GM12878 (cell line): ENCODE measurements around the gene PRR7. TPM values are rescaled to one million over a fixed set of nuclear protein-coding genes. Genes with fewer than 3 reads are reported as not detected.

ENCODE experiments used
- CHD2 ChIP-seq: IDR thresholded peaks from 2 replicates; pipeline ENCODE4 v1.6.1; 2011; ENCODE audit warnings: low read depth, low read length, improper control_type of control experiment, borderline replicate concordance
- CUX1 ChIP-seq: IDR thresholded peaks from 2 replicates; pipeline ENCODE4 v1.6.1; 2012; ENCODE audit warnings: improper control_type of control experiment, low read depth, low read length; ENCODE audit not compliant: insufficient replicate concordance
- DPF2 ChIP-seq: fragments of 450-650 bp; IDR thresholded peaks from 2 replicates; pipeline ENCODE4 v1.6.1; 2017; ENCODE audit warnings: mild to moderate bottlenecking
- EP300 ChIP-seq, 2 experiments: fragments of 150-350 bp in 1 of 2; IDR thresholded peaks; 2 replicates each; pipeline ENCODE4 v1.6.1; 2011 to 2012; ENCODE audit warnings: low read depth in 2 of 2, low read length in 2 of 2, borderline replicate concordance in 1 of 2, improper control_type of control experiment in 1 of 2, inconsistent platforms in 1 of 2; ENCODE audit not compliant: control insufficient read depth in 1 of 2
- EZH2 ChIP-seq: IDR thresholded peaks from 2 replicates; pipeline ENCODE4 v1.6.1; 2012; ENCODE audit warnings: low read depth, mild to moderate bottlenecking, control low read depth, inconsistent platforms, low read length, borderline replicate concordance; ENCODE audit not compliant: control insufficient read depth
- FOXM1 ChIP-seq: IDR thresholded peaks from 2 replicates; pipeline ENCODE4 v1.6.1; 2012; ENCODE audit warnings: low read depth, mild to moderate bottlenecking, inconsistent platforms, low read length, moderate library complexity
- IRF4 ChIP-seq: IDR thresholded peaks from 2 replicates; pipeline ENCODE4 v1.6.1; 2011; ENCODE audit warnings: low read depth, low read length
- MTA2 ChIP-seq: fragments of 450-650 bp; IDR thresholded peaks from 2 replicates; pipeline ENCODE4 v1.6.1; 2016; ENCODE audit warnings: low read depth, mild to moderate bottlenecking, moderate library complexity
- MXI1 ChIP-seq: fragments of 150-350 bp; IDR thresholded peaks from 2 replicates; pipeline ENCODE4 v1.6.1; 2011; ENCODE audit warnings: low read depth, mild to moderate bottlenecking, inconsistent platforms, low read length, improper control_type of control experiment
- MYC ChIP-seq: IDR thresholded peaks from 2 replicates; pipeline ENCODE4 v1.6.1; 2011; ENCODE audit warnings: mild to moderate bottlenecking, low read length, moderate library complexity, inconsistent platforms; ENCODE audit not compliant: insufficient read depth, insufficient replicate concordance, insufficient read length, severe bottlenecking
- NBN ChIP-seq: fragments of 450-650 bp; IDR thresholded peaks from 2 replicates; pipeline ENCODE4 v1.6.1; 2016
- NFIC ChIP-seq: IDR thresholded peaks from 2 replicates; pipeline ENCODE4 v1.6.1; 2012; ENCODE audit warnings: low read depth, mild to moderate bottlenecking, inconsistent platforms, low read length, moderate library complexity
- NR2C1 ChIP-seq: fragments of 450-650 bp; IDR thresholded peaks from 2 replicates; pipeline ENCODE4 v1.6.1; 2017; ENCODE audit warnings: antibody characterized with exemption, mild to moderate bottlenecking, moderate library complexity
- PRDM15 ChIP-seq: fragments of 450-650 bp; formaldehyde crosslinking; IDR thresholded peaks from 2 replicates; pipeline ENCODE4 v1.4.0; 2020; ENCODE audit warnings: mild to moderate bottlenecking, moderate library complexity
- SMARCA5 ChIP-seq: fragments of 450-650 bp; IDR thresholded peaks from 2 replicates; pipeline ENCODE4 v1.6.1; 2017; ENCODE audit warnings: mild to moderate bottlenecking
- ZBTB40 ChIP-seq: fragments of 450-650 bp; IDR thresholded peaks from 2 replicates; pipeline ENCODE4 v1.6.1; 2016; ENCODE audit warnings: mild to moderate bottlenecking, moderate library complexity, borderline replicate concordance
- polyA plus RNA-seq, 11 experiments: library from polyadenylated mRNA; depleted of rRNA in 4 of 11; unstranded in 6 of 11; stranded (reverse) in 5 of 11; fragments of >200 nt; fragmentation: Nextera tagmentation in 4 of 11; fragmentation: Illumina TruSeq in 1 of 11; extraction: Ambion mirVana in 4 of 11; extraction: Trizol in 1 of 11; gene quantifications; 1 replicate in 1 of 11; 2 replicates in 10 of 11; pipeline versions ENCODE4 v1.2.1 to v1.2.3, GENCODE V29; 2011 to 2016; ENCODE audit warnings: inconsistent platforms in 2 of 11, missing spikeins in 2 of 11, low read depth in 1 of 11
- total RNA-seq, 4 experiments: library from RNA; depleted of rRNA in 3 of 4; stranded (reverse); fragments of >200 nt in 3 of 4; fragmentation: Illumina TruSeq in 1 of 4; extraction: Trizol in 1 of 4; gene quantifications; 2 replicates each; pipeline versions ENCODE4 v1.2.1 to v1.2.3, GENCODE V29; 2013 to 2021

Gene PRR7
- total and polyA plus RNA-seq, 10 of the 15 experiments (the other 5 are each of a cell fraction or from before 2014, with no cell fraction given): 0.09 to 18.8 (median 4.6) TPM; not detected in 2

- TF ChIP-seq ZBTB40: peak; percentile 65; the same call in 1 of the 2 replicates
- no peak; the same call in 1 of the 2 replicates for TF ChIP-seq MXI1
- TF ChIP-seq MYC: no peak
- TF ChIP-seq CUX1: no peak
- peak in 1 of 2 experiments; percentile 43; a peak in 1 of 4 replicates for TF ChIP-seq EP300 (IDR thresholded peaks at IDR 0.05; ENCODE audit: borderline replicate concordance in 1 of 2, control insufficient read depth in 1 of 2, low read depth in 2 of 2, low read length in 2 of 2)
- no peak for TF ChIP-seq EZH2
- no peak for TF ChIP-seq IRF4
- peak; percentile 72 for TF ChIP-seq NBN
- no peak for TF ChIP-seq FOXM1
- TF ChIP-seq MTA2: no peak
- TF ChIP-seq CHD2: peak; percentile 91
- peak; percentile 97; the same call in 1 of the 2 replicates for TF ChIP-seq SMARCA5
- no peak for TF ChIP-seq NR2C1
- TF ChIP-seq PRDM15 (CRISPR knock-in tag): no peak
- peak; percentile 87 for TF ChIP-seq DPF2
- no peak for TF ChIP-seq NFIC
Measured at GRCh38 chr5:177425801-177426565, 20.6 kb upstream of the PRR7 start (continued).
